H9 (cell line): ENCODE results near the gene SEPTIN7. TPM values are rescaled to one million over a fixed set of nuclear protein-coding genes. Genes with fewer than 3 reads are reported as not detected.

Source experiments
- DNase-seq: peaks from one replicate; pipeline ENCODE4 v3.0.0-alpha.2; 2017
- H2AFZ ChIP-seq: one replicate; pipeline ENCODE4 v1.6.1; 2013; ENCODE audit warnings: mild to moderate bottlenecking, low read length, control low read depth, moderate library complexity
- H2AK5ac ChIP-seq: 2 replicates; pipeline ENCODE4 v1.6.1; 2013; ENCODE audit warnings: low read length, control low read depth, mixed read lengths; ENCODE audit not compliant: insufficient read length
- H2BK120ac ChIP-seq: one replicate; pipeline ENCODE4 v1.6.1; 2013; ENCODE audit warnings: low read depth, mild to moderate bottlenecking, low read length, control low read depth, inconsistent platforms; ENCODE audit not compliant: poor library complexity, severe bottlenecking
- H2BK12ac ChIP-seq: 2 replicates; pipeline ENCODE4 v1.6.1; 2013; ENCODE audit warnings: low read length, control low read depth, mixed read lengths, low read depth; ENCODE audit not compliant: insufficient read length
- H2BK15ac ChIP-seq: 2 replicates; pipeline ENCODE4 v1.6.1; 2013; ENCODE audit warnings: low read depth, low read length, control low read depth
- H2BK20ac ChIP-seq: one replicate; pipeline ENCODE4 v1.6.1; 2013; ENCODE audit warnings: low read depth, mild to moderate bottlenecking, low read length, control low read depth, inconsistent platforms; ENCODE audit not compliant: poor library complexity, severe bottlenecking
- H2BK5ac ChIP-seq: 2 replicates; pipeline ENCODE4 v1.6.1; 2013; ENCODE audit warnings: low read length, control low read depth, mixed read lengths; ENCODE audit not compliant: insufficient read length
- H3K14ac ChIP-seq: 2 replicates; pipeline ENCODE4 v1.6.1; 2013; ENCODE audit warnings: low read length, control low read depth; ENCODE audit not compliant: insufficient read depth
- H3K18ac ChIP-seq: 2 replicates; pipeline ENCODE4 v1.6.1; 2013; ENCODE audit warnings: low read depth, mild to moderate bottlenecking, mixed read lengths, low read length, control low read depth; ENCODE audit not compliant: insufficient read length
- H3K23ac ChIP-seq: 2 replicates; pipeline ENCODE4 v1.6.1; 2013; ENCODE audit warnings: low read length, control low read depth, mixed read lengths, low read depth; ENCODE audit not compliant: insufficient read length
- H3K23me2 ChIP-seq: 2 replicates; pipeline ENCODE4 v1.6.1; 2013; ENCODE audit warnings: low read depth, mild to moderate bottlenecking, mixed read lengths, low read length, control low read depth; ENCODE audit not compliant: insufficient read length, poor library complexity, severe bottlenecking
- H3K27ac ChIP-seq: 2 replicates; pipeline ENCODE4 v1.5.1; 2013; ENCODE audit warnings: low read length, control low read depth, mixed read lengths, low read depth; ENCODE audit not compliant: insufficient read length
- H3K27me3 ChIP-seq: 2 replicates; pipeline ENCODE4 v1.6.1; 2013; ENCODE audit warnings: low read length, control low read depth, inconsistent platforms; ENCODE audit not compliant: insufficient read depth
- H3K4ac ChIP-seq: 2 replicates; pipeline ENCODE4 v1.6.1; 2013; ENCODE audit warnings: low read depth, mild to moderate bottlenecking, control low read depth, inconsistent platforms, low read length, moderate library complexity
- H3K4me1 ChIP-seq: 2 replicates; pipeline ENCODE4 v1.6.1; 2013; ENCODE audit warnings: low read length, control low read depth, inconsistent platforms; ENCODE audit not compliant: insufficient read depth
- H3K4me2 ChIP-seq: 2 replicates; pipeline ENCODE4 v1.6.1; 2013; ENCODE audit warnings: low read length, control low read depth, mixed read lengths; ENCODE audit not compliant: insufficient read length, insufficient read depth
- H3K56ac ChIP-seq: 2 replicates; pipeline ENCODE4 v1.6.1; 2013; ENCODE audit warnings: low read depth, mild to moderate bottlenecking, mixed read lengths, low read length, control low read depth; ENCODE audit not compliant: insufficient read length
- H3K79me1 ChIP-seq: 2 replicates; pipeline ENCODE4 v1.6.1; 2013; ENCODE audit warnings: low read depth, mild to moderate bottlenecking, moderate library complexity, low read length, control low read depth, inconsistent platforms; ENCODE audit not compliant: insufficient read depth, poor library complexity, severe bottlenecking
- H3K79me2 ChIP-seq: 2 replicates; pipeline ENCODE4 v1.6.1; 2013; ENCODE audit warnings: low read length, control low read depth, inconsistent platforms; ENCODE audit not compliant: insufficient read depth
- H3K9ac ChIP-seq: 2 replicates; pipeline ENCODE4 v1.6.1; 2013; ENCODE audit warnings: low read length, control low read depth, mixed read lengths; ENCODE audit not compliant: insufficient read length; ENCODE audit errors: extremely low read depth
- H3K9me3 ChIP-seq: one replicate; pipeline ENCODE4 v1.6.1; 2013; ENCODE audit warnings: low read depth, low read length, inconsistent platforms; ENCODE audit not compliant: control insufficient read depth
- H3T11ph ChIP-seq: one replicate; pipeline ENCODE4 v1.6.1; 2013; ENCODE audit warnings: mild to moderate bottlenecking, low read length, control low read depth, inconsistent platforms
- H4K20me1 ChIP-seq: one replicate; pipeline ENCODE4 v1.6.1; 2013; ENCODE audit not compliant: control insufficient read depth, insufficient read length, insufficient read depth
- H4K5ac ChIP-seq: 2 replicates; pipeline ENCODE4 v1.6.1; 2013; ENCODE audit warnings: low read depth, mild to moderate bottlenecking, mixed read lengths, low read length, control low read depth; ENCODE audit not compliant: insufficient read length
- H4K8ac ChIP-seq: replicated peaks from 2 replicates; pipeline ENCODE4 v1.6.1; 2013; ENCODE audit warnings: low read length, control low read depth, mixed read lengths, low read depth; ENCODE audit not compliant: insufficient read length
- H4K91ac ChIP-seq: 2 replicates; pipeline ENCODE4 v1.6.1; 2013; ENCODE audit warnings: low read depth, mild to moderate bottlenecking, moderate library complexity, mixed read lengths, low read length, control low read depth; ENCODE audit not compliant: insufficient read length
- H3K27ac Mint-ChIP-seq, 3 experiments: 2 replicates in 2 of 3; 3 replicates in 1 of 3; pipeline ENCODE4 v1.8.0; 2020 to 2021; ENCODE audit warnings: mixed read lengths in 3 of 3, mild to moderate bottlenecking in 1 of 3, moderate library complexity in 1 of 3
- H3K27me3 Mint-ChIP-seq: 2 replicates; pipeline ENCODE4 v1.8.0; 2021; ENCODE audit warnings: low read depth, mild to moderate bottlenecking, moderate library complexity, mixed read lengths
- H3K36me3 Mint-ChIP-seq, 3 experiments: 2 replicates in 2 of 3; 3 replicates in 1 of 3; pipeline ENCODE4 v1.8.0; 2020 to 2021; ENCODE audit warnings: low read depth in 3 of 3, mixed read lengths in 3 of 3; ENCODE audit not compliant: insufficient read depth in 1 of 3
- H3K4me1 Mint-ChIP-seq, 2 experiments: 2 replicates each; pipeline ENCODE4 v1.8.0; 2020; ENCODE audit warnings: mixed read lengths in 2 of 2
- H3K4me3 Mint-ChIP-seq, 2 experiments: 2 replicates in 1 of 2; 3 replicates in 1 of 2; pipeline ENCODE4 v1.8.0; 2020 to 2021; ENCODE audit warnings: mild to moderate bottlenecking in 2 of 2, mixed read lengths in 2 of 2, moderate library complexity in 1 of 2
- H3K9me3 Mint-ChIP-seq, 2 experiments: 2 replicates in 1 of 2; 3 replicates in 1 of 2; pipeline ENCODE4 v1.8.0; 2020; ENCODE audit warnings: mild to moderate bottlenecking in 2 of 2, mixed read lengths in 2 of 2, moderate library complexity in 1 of 2
- WGBS: extraction: QIAGEN DNeasy Blood & Tissue Kit; methylation state at CpG from one replicate; pipeline ENCODE4 v1.1.7; 2013; ENCODE audit warnings: missing lambda C conversion rate, low lambda C conversion rate, mixed read lengths; ENCODE audit not compliant: insufficient read length; ENCODE audit errors: extremely low coverage; 5-methylcytosine and 5-hydroxymethylcytosine counted together
- total RNA-seq: library from RNA; stranded (reverse); gene quantifications from 2 replicates; pipeline ENCODE4 v1.2.1, GENCODE V29; 2021
- TF ChIP-seq, protein P1 (sequence below): fragments of 200-600 bp; sonication (generic); conservative IDR thresholded peaks from 3 replicates; pipeline ENCODE4 v1.8.0; 2021; ENCODE audit warnings: antibody characterized with exemption, mild to moderate bottlenecking

The SEPTIN7 gene
- total RNA-seq, 1 experiment from 2014 or later: 184 TPM

DNA sequence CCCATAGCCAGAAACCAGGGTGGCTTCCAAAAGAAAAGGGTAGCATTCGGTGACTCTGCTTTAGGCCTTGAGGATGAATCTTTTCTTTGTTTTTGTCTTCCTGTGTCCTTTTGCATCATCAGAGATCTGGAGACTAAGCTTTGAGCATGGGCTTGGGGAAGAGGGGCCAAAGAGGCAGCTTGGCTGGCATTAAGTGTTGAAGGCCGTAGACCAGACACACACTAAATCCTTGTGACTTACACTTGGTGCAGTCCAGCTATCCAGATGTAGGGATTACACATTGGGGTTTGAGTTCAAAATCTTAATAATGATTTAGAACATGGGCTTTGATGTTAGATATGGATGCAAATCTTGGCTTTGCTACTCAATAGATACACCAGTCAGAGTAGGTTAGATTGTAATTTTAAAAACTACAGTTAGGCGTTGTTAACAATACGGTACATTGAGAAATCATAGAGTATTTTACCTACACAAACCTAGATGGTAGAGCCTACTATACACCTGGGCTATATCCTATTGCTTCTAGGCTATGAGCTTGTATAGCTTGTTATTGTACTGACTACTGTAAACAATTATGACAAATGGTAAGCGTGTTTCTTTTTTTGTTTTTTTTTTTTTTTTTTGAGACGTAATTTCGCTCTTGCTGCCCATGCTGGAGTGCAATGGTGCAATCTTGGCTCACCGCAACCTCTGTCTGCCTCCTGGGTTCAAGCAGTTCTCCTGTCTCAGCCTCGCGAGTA, 3.5 kb downstream of the SEPTIN7 start:
- Histone ChIP-seq H3K79me1 (peaks cover 3% of the 10 kb centered on the region), H3K23me2 (peaks cover 4% of the 10 kb centered on the region), H2BK12ac (no peak overlapping the region), H3K4ac (no peak overlapping the region), H3K27me3 (no peaks in the 10 kb centered on the region), H2BK5ac (no peak overlapping the region), H3K9ac (no peak overlapping the region), H4K5ac (no peak overlapping the region), H3K14ac (no peak overlapping the region), H2BK120ac (no peak overlapping the region), H3K56ac (no peak overlapping the region), H4K91ac (no peak overlapping the region), H4K8ac (no peak overlapping the region), H4K20me1 (no peaks in the 10 kb centered on the region), H2BK15ac (no peak overlapping the region), H3K4me1 (peaks cover 5% of the 10 kb centered on the region; the same call in 1 of the 2 replicates), H3K79me2 (peaks cover 49% of the 10 kb centered on the region), H2AK5ac (no peak overlapping the region), H3K23ac (no peak overlapping the region), H2AFZ (no peak overlapping the region), H3K4me2 (no peak overlapping the region), H3T11ph (no peak overlapping the region), H2BK20ac (no peak overlapping the region), H3K18ac (no peak overlapping the region), H3K27ac (no peak overlapping the region), H3K9me3 (no peaks in the 10 kb centered on the region)
- H3K4me1 Mint-ChIP-seq: peaks cover 32 to 33% of the 10 kb centered on the region in 2 experiments
- peak overlapping the region in 2 of 3 experiments; percentile 45 to 48; a peak in 6 of 7 replicates for H3K27ac Mint-ChIP-seq
- no CpG with 5 or more reads among the region's 10 CpGs for WGBS
- H3K4me3 Mint-ChIP-seq: no peak overlapping the region; a peak in 1 of 5 replicates
- no peak for DNase-seq
- H3K9me3 Mint-ChIP-seq: no peaks in the 10 kb centered on the region
- peaks cover 0 to 4% (median 3%) of the 10 kb centered on the region in 3 experiments; a peak in 3 of 7 replicates for H3K36me3 Mint-ChIP-seq
- H3K27me3 Mint-ChIP-seq: no peaks in the 10 kb centered on the region
- TF ChIP-seq, protein P1, sequence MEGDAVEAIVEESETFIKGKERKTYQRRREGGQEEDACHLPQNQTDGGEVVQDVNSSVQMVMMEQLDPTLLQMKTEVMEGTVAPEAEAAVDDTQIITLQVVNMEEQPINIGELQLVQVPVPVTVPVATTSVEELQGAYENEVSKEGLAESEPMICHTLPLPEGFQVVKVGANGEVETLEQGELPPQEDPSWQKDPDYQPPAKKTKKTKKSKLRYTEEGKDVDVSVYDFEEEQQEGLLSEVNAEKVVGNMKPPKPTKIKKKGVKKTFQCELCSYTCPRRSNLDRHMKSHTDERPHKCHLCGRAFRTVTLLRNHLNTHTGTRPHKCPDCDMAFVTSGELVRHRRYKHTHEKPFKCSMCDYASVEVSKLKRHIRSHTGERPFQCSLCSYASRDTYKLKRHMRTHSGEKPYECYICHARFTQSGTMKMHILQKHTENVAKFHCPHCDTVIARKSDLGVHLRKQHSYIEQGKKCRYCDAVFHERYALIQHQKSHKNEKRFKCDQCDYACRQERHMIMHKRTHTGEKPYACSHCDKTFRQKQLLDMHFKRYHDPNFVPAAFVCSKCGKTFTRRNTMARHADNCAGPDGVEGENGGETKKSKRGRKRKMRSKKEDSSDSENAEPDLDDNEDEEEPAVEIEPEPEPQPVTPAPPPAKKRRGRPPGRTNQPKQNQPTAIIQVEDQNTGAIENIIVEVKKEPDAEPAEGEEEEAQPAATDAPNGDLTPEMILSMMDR: no peak
